ENCODE results near the gene NKX1-1.

GRCh38 chr4:1402021-1402515 is 4.2 kb downstream of the NKX1-1 start:
- no peak for TF ChIP-seq CTCF (IDR thresholded peaks at IDR 0.05; ENCODE audit: poor library complexity, severe bottlenecking)
- TF ChIP-seq EZH2 (IDR thresholded peaks at IDR 0.05; ENCODE audit: borderline replicate concordance, insufficient read depth, low read length, poor library complexity, severe bottlenecking) = no peak
- no peak for TF ChIP-seq POLR2AphosphoS5 (IDR thresholded peaks at IDR 0.05)
- no peak for TF ChIP-seq SMC3 (conservative IDR thresholded peaks at IDR 0.05; ENCODE audit: poor library complexity)
- TF ChIP-seq EP300 (conservative IDR thresholded peaks at IDR 0.05; ENCODE audit: poor library complexity, severe bottlenecking) = no peak

All from neural cell (in vitro differentiated cells).